ENCODE measurements around the gene UBAC2. TPM values are rescaled to one million over a fixed set of nuclear protein-coding genes. Genes with fewer than 3 reads are reported as not detected.

The UBAC2 gene
- total RNA-seq, 1 donor from 2014 or later = 87.7 TPM

DNA sequence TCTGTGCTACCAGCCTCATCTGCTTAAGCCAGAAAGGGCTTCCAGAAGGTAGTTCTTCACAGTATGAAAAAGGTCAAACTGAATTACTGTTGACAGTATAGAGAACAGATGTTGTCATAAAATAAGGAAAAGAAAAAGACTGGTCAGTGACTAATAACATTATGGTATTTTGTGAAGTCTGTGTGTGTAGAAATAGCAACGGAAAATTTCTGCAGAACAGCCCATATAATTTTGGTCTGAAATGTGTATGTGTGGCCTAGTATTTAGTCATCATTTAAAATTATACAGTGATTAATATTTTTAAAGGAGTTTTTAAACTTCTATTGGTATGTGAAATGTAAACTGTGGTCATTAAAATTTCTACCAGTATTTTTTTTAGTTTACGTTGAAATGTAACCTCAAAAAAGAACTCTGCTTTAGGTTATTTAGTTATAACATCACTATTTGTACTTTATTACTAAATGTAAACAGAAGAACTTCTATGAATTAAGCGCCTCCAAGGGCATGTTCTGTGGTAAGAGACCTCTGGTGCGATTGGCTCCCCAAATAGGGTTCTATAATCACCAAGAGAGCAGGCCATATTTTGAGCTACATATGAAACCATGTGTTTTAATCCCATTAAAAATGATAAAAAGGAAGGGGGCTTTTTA is 109.9 kb downstream of the UBAC2 start:
- peaks cover 36% of the 10 kb centered on the region for H3K4me1 Mint-ChIP-seq
- Histone ChIP-seq H3K9ac (no peak overlapping the region), H3K27ac (no peak overlapping the region), H4K20me1 (ENCODE audit: low read depth) (no peaks in the 10 kb centered on the region), H2AFZ (replicated peaks) (no peak overlapping the region), H3K4me2 (no peak overlapping the region), H3K79me2 (ENCODE audit: low read depth) (no peaks in the 10 kb centered on the region), H3K4me3 (no peak overlapping the region), H3K27me3 (no peaks in the 10 kb centered on the region), H3K36me3 (peaks cover 3% of the 10 kb centered on the region), H3K9me3 (ENCODE audit: low read depth) (no peaks in the 10 kb centered on the region), H3F3A (ENCODE audit: low read depth) (no peaks in the 10 kb centered on the region), H3K4me1 (peaks cover 5% of the 10 kb centered on the region)
- no peak for DNase-seq (ENCODE audit: low spot score)
- H3K27ac Mint-ChIP-seq = no peak overlapping the region
- H3K4me3 Mint-ChIP-seq = no peak overlapping the region
- TF ChIP-seq EZH2phosphoT487 (IDR thresholded peaks at IDR 0.05) = no peak
- TF ChIP-seq EZH2 (IDR thresholded peaks at IDR 0.05) = no peak
- TF ChIP-seq, protein P1, sequence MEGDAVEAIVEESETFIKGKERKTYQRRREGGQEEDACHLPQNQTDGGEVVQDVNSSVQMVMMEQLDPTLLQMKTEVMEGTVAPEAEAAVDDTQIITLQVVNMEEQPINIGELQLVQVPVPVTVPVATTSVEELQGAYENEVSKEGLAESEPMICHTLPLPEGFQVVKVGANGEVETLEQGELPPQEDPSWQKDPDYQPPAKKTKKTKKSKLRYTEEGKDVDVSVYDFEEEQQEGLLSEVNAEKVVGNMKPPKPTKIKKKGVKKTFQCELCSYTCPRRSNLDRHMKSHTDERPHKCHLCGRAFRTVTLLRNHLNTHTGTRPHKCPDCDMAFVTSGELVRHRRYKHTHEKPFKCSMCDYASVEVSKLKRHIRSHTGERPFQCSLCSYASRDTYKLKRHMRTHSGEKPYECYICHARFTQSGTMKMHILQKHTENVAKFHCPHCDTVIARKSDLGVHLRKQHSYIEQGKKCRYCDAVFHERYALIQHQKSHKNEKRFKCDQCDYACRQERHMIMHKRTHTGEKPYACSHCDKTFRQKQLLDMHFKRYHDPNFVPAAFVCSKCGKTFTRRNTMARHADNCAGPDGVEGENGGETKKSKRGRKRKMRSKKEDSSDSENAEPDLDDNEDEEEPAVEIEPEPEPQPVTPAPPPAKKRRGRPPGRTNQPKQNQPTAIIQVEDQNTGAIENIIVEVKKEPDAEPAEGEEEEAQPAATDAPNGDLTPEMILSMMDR (IDR thresholded peaks at IDR 0.05) = no peak
- peaks cover 28% of the 10 kb centered on the region for H3K36me3 Mint-ChIP-seq
- H3K9me3 Mint-ChIP-seq = peaks cover 15% of the 10 kb centered on the region
- H3K27me3 Mint-ChIP-seq (ENCODE audit: insufficient read depth, low read depth) = peaks cover 4% of the 10 kb centered on the region

DNA sequence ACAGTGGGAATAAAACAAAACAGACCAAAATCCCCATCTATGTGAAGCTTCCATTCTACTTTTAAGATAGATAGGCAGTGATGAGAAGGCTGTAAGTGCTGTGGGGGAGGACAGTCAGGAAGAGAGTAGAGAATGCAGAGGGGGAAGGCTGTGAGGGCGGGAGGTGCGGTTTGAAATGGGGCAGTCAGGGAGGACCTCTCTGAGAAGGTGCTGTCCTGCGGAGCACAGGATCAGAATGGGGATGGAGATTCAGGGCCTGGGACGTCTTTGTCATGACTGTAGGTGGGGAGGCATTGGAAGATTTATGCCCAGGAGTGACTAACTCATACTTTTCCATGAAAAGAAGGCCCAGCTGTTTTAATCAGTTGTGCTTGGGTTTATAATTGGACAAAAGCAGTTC is 110.5 kb downstream of the UBAC2 start:
- no peak overlapping the region for H3K4me3 Mint-ChIP-seq
- TF ChIP-seq EZH2 (IDR thresholded peaks at IDR 0.05) (no peak), EZH2phosphoT487 (IDR thresholded peaks at IDR 0.05) (no peak)
- TF ChIP-seq, protein P1 (IDR thresholded peaks at IDR 0.05) = no peak
- Histone ChIP-seq H3K27me3 (no peaks in the 10 kb centered on the region), H3K9ac (no peak overlapping the region), H3K79me2 (ENCODE audit: low read depth) (no peaks in the 10 kb centered on the region), H3K4me2 (no peak overlapping the region), H4K20me1 (ENCODE audit: low read depth) (no peaks in the 10 kb centered on the region), H3K4me3 (no peak overlapping the region), H3K36me3 (peaks cover 3% of the 10 kb centered on the region), H2AFZ (replicated peaks) (no peak overlapping the region), H3K4me1 (peaks cover 5% of the 10 kb centered on the region), H3K27ac (no peak overlapping the region), H3F3A (ENCODE audit: low read depth) (no peaks in the 10 kb centered on the region), H3K9me3 (ENCODE audit: low read depth) (no peaks in the 10 kb centered on the region)
- DNase-seq (ENCODE audit: low spot score) = no peak
- no peak overlapping the region for H3K27ac Mint-ChIP-seq
- peaks cover 15% of the 10 kb centered on the region for H3K9me3 Mint-ChIP-seq
- H3K4me1 Mint-ChIP-seq = peaks cover 36% of the 10 kb centered on the region
- H3K27me3 Mint-ChIP-seq (ENCODE audit: insufficient read depth, low read depth) = peaks cover 4% of the 10 kb centered on the region
- peaks cover 27% of the 10 kb centered on the region for H3K36me3 Mint-ChIP-seq

DNA sequence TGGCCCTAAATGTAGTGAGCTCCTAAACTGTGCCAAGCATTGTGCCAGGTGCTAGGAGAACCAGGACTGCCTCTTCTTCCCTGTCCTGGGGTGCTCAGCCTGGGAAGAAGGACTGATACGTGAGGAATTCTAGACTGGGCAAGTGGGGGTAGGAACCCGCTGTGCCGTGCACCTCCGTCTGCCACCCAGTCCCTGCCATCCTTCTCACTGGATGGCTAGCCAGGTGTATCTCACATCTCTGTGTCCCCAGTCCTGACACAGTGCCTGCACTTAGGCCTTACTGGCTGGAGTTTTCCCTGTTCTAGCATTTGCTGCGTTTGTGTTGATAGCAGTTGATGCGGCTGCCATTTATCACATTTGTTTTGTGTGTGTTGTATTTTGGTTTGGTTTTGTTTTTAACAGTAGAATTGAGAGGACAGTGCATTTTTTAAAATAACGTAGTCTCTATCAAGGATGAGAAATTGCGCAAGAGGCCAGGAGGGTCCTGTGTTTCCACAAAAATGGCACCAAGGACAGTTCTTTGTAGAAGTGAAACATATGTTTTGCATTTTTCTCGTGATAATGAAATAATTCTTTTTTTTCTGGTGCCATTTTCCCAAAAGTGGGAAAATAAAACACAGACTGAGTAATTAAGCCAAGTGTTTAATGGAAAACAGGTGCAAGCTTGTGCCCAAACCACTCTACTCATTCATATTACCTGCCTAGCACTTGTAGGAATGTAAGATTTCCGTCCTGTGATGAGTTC is 111.3 kb downstream of the UBAC2 start:
- Histone ChIP-seq H3K9me3 (ENCODE audit: low read depth) (no peaks in the 10 kb centered on the region), H3K4me3 (no peak overlapping the region), H3F3A (ENCODE audit: low read depth) (no peaks in the 10 kb centered on the region), H3K36me3 (peaks cover 3% of the 10 kb centered on the region), H4K20me1 (ENCODE audit: low read depth) (no peaks in the 10 kb centered on the region), H3K27me3 (no peaks in the 10 kb centered on the region), H3K4me2 (no peak overlapping the region), H3K4me1 (peaks cover 5% of the 10 kb centered on the region), H3K27ac (no peak overlapping the region), H3K9ac (no peak overlapping the region), H2AFZ (replicated peaks) (no peak overlapping the region), H3K79me2 (ENCODE audit: low read depth) (no peaks in the 10 kb centered on the region)
- peaks cover 15% of the 10 kb centered on the region for H3K9me3 Mint-ChIP-seq
- peak overlapping the region; percentile 64 for H3K27ac Mint-ChIP-seq
- H3K4me3 Mint-ChIP-seq = no peak overlapping the region
- H3K27me3 Mint-ChIP-seq (ENCODE audit: insufficient read depth, low read depth) = peaks cover 4% of the 10 kb centered on the region
- H3K4me1 Mint-ChIP-seq = peaks cover 35% of the 10 kb centered on the region
- peaks cover 31% of the 10 kb centered on the region for H3K36me3 Mint-ChIP-seq
- DNase-seq (ENCODE audit: low spot score) = no peak
- TF ChIP-seq EZH2phosphoT487 (IDR thresholded peaks at IDR 0.05) = no peak
- TF ChIP-seq, protein P1 (IDR thresholded peaks at IDR 0.05) = no peak
- TF ChIP-seq EZH2 (IDR thresholded peaks at IDR 0.05) = no peak

All from neural progenitor cell (in vitro differentiated cells).